ENCODE data around the gene RAD51B. TPM values are rescaled to one million over a fixed set of nuclear protein-coding genes. Genes with fewer than 3 reads are reported as not detected.

RAD51B gene
- polyA plus RNA-seq, 3 donors, result 3.6 to 11.6 (median 9.4) TPM

DNA sequence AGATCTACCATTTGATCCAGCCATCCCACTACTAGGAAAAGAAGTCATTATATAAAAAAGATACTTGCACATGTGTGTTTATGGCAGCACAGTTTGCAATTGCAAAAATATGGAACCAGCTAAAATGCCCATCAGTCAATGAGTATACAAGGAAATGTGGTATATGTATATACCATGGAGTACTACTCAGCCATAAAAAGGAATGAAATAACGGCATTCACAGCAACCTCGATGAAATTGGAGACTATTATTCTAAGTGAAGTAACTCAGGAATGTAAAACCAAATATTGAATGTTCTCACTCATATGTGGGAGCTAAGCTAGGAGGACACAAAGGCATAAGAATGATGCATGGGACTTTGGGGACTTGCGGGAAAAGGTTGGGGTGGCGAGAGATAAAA, 402.6 kb downstream of the RAD51B start:
- H3K9ac ChIP-seq (ENCODE audit: insufficient read depth, low read length, poor library complexity, severe bottlenecking), result no peak overlapping the region
- no peaks in the 10 kb centered on the region for H4K20me1 ChIP-seq (ENCODE audit: insufficient read depth, low read length)
- Mint-ChIP-seq H3K27ac (no peak overlapping the region), H3K27me3 (ENCODE audit: low read depth in 3 of 3) (peaks cover 0 to 2% (median 0%) of the 10 kb centered on the region in 3 donors), H3K36me3 (peaks cover 0 to 3% of the 10 kb centered on the region in 2 donors), H3K4me3 (no peak overlapping the region), H3K9me3 (peaks cover 0 to 8% (median 0%) of the 10 kb centered on the region in 7 donors), H3K4me1 (peaks cover 2% of the 10 kb centered on the region)
- no peak for DNase-seq
- no peaks in the 10 kb centered on the region for H3K9me3 ChIP-seq (replicated peaks in 1 of 2; ENCODE audit: control insufficient read depth in 1 of 2, insufficient read depth in 1 of 2, low read length in 2 of 2)
- no peak for TF ChIP-seq CTCF (IDR thresholded peaks at IDR 0.05)
- H3K79me2 ChIP-seq (ENCODE audit: insufficient read depth, low read length), result no peaks in the 10 kb centered on the region
- no peaks in the 10 kb centered on the region for H3K27me3 ChIP-seq (ENCODE audit: control insufficient read depth in 2 of 2, insufficient read depth in 2 of 2, low read length in 2 of 2)
- H2AFZ ChIP-seq (ENCODE audit: insufficient read depth, low read depth, low read length, poor library complexity, severe bottlenecking), result no peak overlapping the region
- H3K36me3 ChIP-seq (replicated peaks in 1 of 2; ENCODE audit: control insufficient read depth in 1 of 2, insufficient read depth in 2 of 2, low read length in 2 of 2), result no peaks in the 10 kb centered on the region
- no peak overlapping the region for H3K27ac ChIP-seq (ENCODE audit: low read depth in 1 of 2, low read length in 2 of 2)
- H3K4me1 ChIP-seq (ENCODE audit: control insufficient read depth in 1 of 2, insufficient read depth in 2 of 2, low read length in 2 of 2), result no peaks in the 10 kb centered on the region
- no peak overlapping the region for H3K4me3 ChIP-seq (replicated peaks in 1 of 3; ENCODE audit: low read depth in 2 of 3, low read length in 3 of 3)
- H3K4me2 ChIP-seq (replicated peaks; ENCODE audit: extremely low read depth, low read length, poor library complexity, severe bottlenecking), result no peak overlapping the region
- WGBS (ENCODE audit: insufficient coverage), result no CpG with 5 or more reads among the region's 4 CpGs
- intact Hi-C loops (cut with micrococcal nuclease), result no loop called here

DNA sequence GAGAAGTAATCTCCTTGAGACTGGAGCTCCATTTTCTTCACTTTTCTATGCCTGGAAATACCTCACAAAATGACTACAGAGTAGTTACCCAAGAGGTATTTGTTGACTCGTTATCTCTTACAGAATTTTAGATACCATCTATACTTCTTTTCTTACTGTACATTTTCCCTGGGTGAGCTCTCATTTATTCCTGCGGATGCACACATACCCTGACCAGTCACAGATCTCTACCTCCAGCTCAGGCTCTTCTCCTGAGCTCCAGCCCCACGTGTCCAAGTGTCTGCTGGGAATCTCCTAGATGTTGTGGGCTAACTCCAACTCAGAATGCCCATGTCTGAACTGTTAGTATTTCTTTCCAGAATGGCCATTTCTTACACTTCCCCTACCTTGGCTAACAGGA, 403.1 kb downstream of the RAD51B start:
- H3K36me3 ChIP-seq (replicated peaks in 1 of 2; ENCODE audit: control insufficient read depth in 1 of 2, insufficient read depth in 2 of 2, low read length in 2 of 2), result no peaks in the 10 kb centered on the region
- H3K36me3 Mint-ChIP-seq, result peaks cover 0 to 3% of the 10 kb centered on the region in 2 donors
- no peak for TF ChIP-seq CTCF (IDR thresholded peaks at IDR 0.05)
- no peak overlapping the region for H3K4me3 Mint-ChIP-seq
- H3K27me3 ChIP-seq (ENCODE audit: control insufficient read depth in 2 of 2, insufficient read depth in 2 of 2, low read length in 2 of 2), result no peaks in the 10 kb centered on the region
- no peak for DNase-seq
- 93% methylated on average over 3 of the region's 3 CpGs for WGBS (ENCODE audit: insufficient coverage)
- H3K27me3 Mint-ChIP-seq (ENCODE audit: low read depth in 3 of 3), result peaks cover 0 to 2% (median 0%) of the 10 kb centered on the region in 3 donors
- no peak overlapping the region for H2AFZ ChIP-seq (ENCODE audit: insufficient read depth, low read depth, low read length, poor library complexity, severe bottlenecking)
- no peaks in the 10 kb centered on the region for H4K20me1 ChIP-seq (ENCODE audit: insufficient read depth, low read length)
- no peaks in the 10 kb centered on the region for H3K4me1 ChIP-seq (ENCODE audit: control insufficient read depth in 1 of 2, insufficient read depth in 2 of 2, low read length in 2 of 2)
- no peak overlapping the region for H3K9ac ChIP-seq (ENCODE audit: insufficient read depth, low read length, poor library complexity, severe bottlenecking)
- H3K9me3 ChIP-seq (replicated peaks in 1 of 2; ENCODE audit: control insufficient read depth in 1 of 2, insufficient read depth in 1 of 2, low read length in 2 of 2), result no peaks in the 10 kb centered on the region
- no peaks in the 10 kb centered on the region for H3K79me2 ChIP-seq (ENCODE audit: insufficient read depth, low read length)
- H3K27ac ChIP-seq (ENCODE audit: low read depth in 1 of 2, low read length in 2 of 2), result no peak overlapping the region
- H3K4me3 ChIP-seq (replicated peaks in 1 of 3; ENCODE audit: low read depth in 2 of 3, low read length in 3 of 3), result no peak overlapping the region
- intact Hi-C loops (cut with micrococcal nuclease), result no loop called here
- no peak overlapping the region for H3K4me2 ChIP-seq (replicated peaks; ENCODE audit: extremely low read depth, low read length, poor library complexity, severe bottlenecking)
- peaks cover 0 to 8% (median 0%) of the 10 kb centered on the region in 7 donors for H3K9me3 Mint-ChIP-seq
- H3K4me1 Mint-ChIP-seq, result peaks cover 2% of the 10 kb centered on the region
- H3K27ac Mint-ChIP-seq, result no peak overlapping the region
